K562 (cell line): ENCODE results near the gene NAGS. TPM values are rescaled to one million over a fixed set of nuclear protein-coding genes. Genes with fewer than 3 reads are reported as not detected.

Source experiments
- ATAC-seq: fragments of 200-7000 bp; cut with Tn5 transposase; 3 replicates; pipeline ENCODE4 v1.9.1; 2020; ENCODE audit warnings: moderate library complexity
- BruUV-seq: library from RNA; stranded (reverse); fragments of 400-500 nt; replicated peaks from 2 replicates; lab custom pipeline; 2021; lab: Mats Ljungman, UMichigan
- CTCF ChIA-PET: fragments of 300-600 bp; formaldehyde crosslinking; extraction: SDS; loops from one replicate; lab custom pipeline; 2021; ENCODE audit warnings: low intra/inter-chr PET ratio; lab: Yijun Ruan, JAX
- POLR2A ChIA-PET: fragments of 300-600, 350-650 bp; sonication (Branson Sonifier 250); formaldehyde crosslinking; extraction: SDS; loops from one replicate; lab custom pipeline; 2021; ENCODE audit warnings: antibody characterized with exemption, inconsistent platforms; lab: Yijun Ruan, JAX
- DNase-seq, 4 experiments: peaks; one replicate each; pipeline versions ENCODE4 v3.0.0 to v3.0.0-alpha.2; 2011 to 2018; ENCODE audit warnings: low spot score in 3 of 4, mixed read lengths in 3 of 4; ENCODE audit errors: extremely low read depth in 1 of 4
- FAIRE-seq: peaks from 2 replicates; lab custom pipeline; 2011; peaks lifted over from hg19 to GRCh38; lab: Jason Lieb, UNC
- H2AFZ ChIP-seq: 2 replicates; pipeline ENCODE4 v1.6.0; 2011; ENCODE audit warnings: low read depth, low read length, control low read depth, inconsistent platforms
- H3K27ac ChIP-seq: fragments of 200-600 bp; 3 replicates; pipeline ENCODE4 v1.8.0; 2011; ENCODE audit warnings: low read depth, mild to moderate bottlenecking, control low read depth, inconsistent platforms, low read length, moderate library complexity, mixed read lengths; ENCODE audit errors: extremely low read depth
- H3K27me3 ChIP-seq, 2 experiments: fragments of 300-600 bp in 1 of 2; 2 replicates in 1 of 2; 3 replicates in 1 of 2; pipeline versions ENCODE4 v1.6.0 to v1.8.0; 2011; ENCODE audit warnings: inconsistent platforms in 2 of 2, low read length in 2 of 2, mild to moderate bottlenecking in 1 of 2, mixed read lengths in 1 of 2, moderate library complexity in 1 of 2; ENCODE audit not compliant: control insufficient read depth in 2 of 2, insufficient read depth in 2 of 2
- H3K36me3 ChIP-seq: fragments of 300-600 bp; 3 replicates; pipeline ENCODE4 v1.8.0; 2011; ENCODE audit warnings: mild to moderate bottlenecking, low read length, inconsistent platforms; ENCODE audit not compliant: control insufficient read depth, insufficient read depth
- H3K4me1 ChIP-seq, 2 experiments: fragments of 200-600 bp in 1 of 2; replicated peaks in 1 of 2; 2 replicates in 1 of 2; 3 replicates in 1 of 2; pipeline versions ENCODE4 v1.5.1 to v1.8.0; 2011; ENCODE audit warnings: inconsistent platforms in 2 of 2, low read length in 2 of 2, mild to moderate bottlenecking in 1 of 2, mixed read lengths in 1 of 2, moderate library complexity in 1 of 2; ENCODE audit not compliant: control insufficient read depth in 2 of 2, insufficient read depth in 2 of 2
- H3K4me2 ChIP-seq: 2 replicates; pipeline ENCODE4 v1.6.1; 2011; ENCODE audit warnings: low read length, control low read depth, inconsistent platforms, mixed read lengths; ENCODE audit not compliant: insufficient read depth
- H3K4me3 ChIP-seq: fragments of 200-600 bp; sonication (generic), shearing (Covaris generic); 2 replicates; pipeline ENCODE4 v1.5.1; 2016; ENCODE audit warnings: control low read depth, inconsistent platforms
- H3K79me2 ChIP-seq: fragments of 200-600 bp; 3 replicates; pipeline ENCODE4 v1.8.0; 2011; ENCODE audit warnings: low read length, inconsistent platforms; ENCODE audit not compliant: control insufficient read depth, insufficient read depth
- H3K9ac ChIP-seq, 2 experiments: 2 replicates each; pipeline versions ENCODE4 v1.6.0 to v1.6.1; 2011; ENCODE audit warnings: low read depth in 2 of 2, low read length in 2 of 2, control low read depth in 1 of 2, inconsistent platforms in 1 of 2, mild to moderate bottlenecking in 1 of 2, mixed read lengths in 1 of 2; ENCODE audit not compliant: insufficient read depth in 1 of 2
- H3K9me1 ChIP-seq: one replicate; pipeline ENCODE4 v1.6.0; 2011; ENCODE audit warnings: inconsistent platforms, mild to moderate bottlenecking, low read length, moderate library complexity; ENCODE audit not compliant: control insufficient read depth, insufficient read depth
- H3K9me3 ChIP-seq: replicated peaks from 2 replicates; pipeline ENCODE4 v1.5.1; 2011; ENCODE audit warnings: low read depth, low read length, inconsistent platforms; ENCODE audit not compliant: control insufficient read depth, insufficient read depth
- H4K20me1 ChIP-seq: replicated peaks from 2 replicates; pipeline ENCODE4 v1.6.1; 2011; ENCODE audit warnings: low read length, inconsistent platforms, mixed read lengths; ENCODE audit not compliant: control insufficient read depth, insufficient read depth
- PHF20 ChIP-seq: fragments of 450-650 bp; IDR thresholded peaks from 2 replicates; pipeline ENCODE4 v1.6.1; 2018; ENCODE audit not compliant: partially characterized antibody
- POLR2A ChIP-seq: fragments of 450-650 bp; conservative IDR thresholded peaks from 2 replicates; pipeline ENCODE4 v1.6.1; 2016
- ZNF311 ChIP-seq: fragments of 250-450 bp; sonication (Bioruptor Pico); IDR thresholded peaks from 2 replicates; pipeline ENCODE4 v1.4.0; 2020; ENCODE audit warnings: mild to moderate bottlenecking, moderate library complexity
- ZNF586 ChIP-seq: fragments of 450-650 bp; formaldehyde crosslinking; conservative IDR thresholded peaks from 2 replicates; pipeline ENCODE4 v1.4.0; 2020; ENCODE audit warnings: mild to moderate bottlenecking, moderate library complexity
- ZNF79 ChIP-seq: fragments of 250-450 bp; sonication (Bioruptor Pico); IDR thresholded peaks from 2 replicates; pipeline ENCODE4 v1.4.0; 2020; ENCODE audit warnings: low read depth, mild to moderate bottlenecking, moderate library complexity
- WGBS: fragments of 100-300 bp; shearing (Covaris generic); methylation state at CpG from one replicate; pipeline ENCODE4 v1.1.6; 2016; ENCODE audit warnings: low coverage, mixed read lengths; ENCODE audit not compliant: insufficient coverage; ENCODE audit errors: missing lambda C conversion rate; 5-methylcytosine and 5-hydroxymethylcytosine counted together
- in situ Hi-C: fragments of 300-500 bp; cut with MboI; formaldehyde crosslinking; loops from 4 replicates; pipeline ENCODE4 v1.15.0; 2018; ENCODE audit warnings: inconsistent platforms, mixed read lengths
- intact Hi-C: fragments of 100-400 bp; cut with micrococcal nuclease; formaldehyde crosslinking; loops from 2 replicates; pipeline ENCODE4 v1.14.2; 2022
- polyA plus RNA-seq, 8 experiments: library from polyadenylated mRNA; depleted of rRNA in 4 of 8; stranded (reverse) in 5 of 8; unstranded in 3 of 8; fragments of >200 nt; fragmentation: Nextera tagmentation in 2 of 8; fragmentation: Illumina TruSeq in 1 of 8; extraction: Ambion mirVana in 2 of 8; extraction: Trizol in 1 of 8; gene quantifications; 2 replicates each; pipeline versions ENCODE4 v1.2.1 to v1.2.3, GENCODE V29; 2011 to 2014; ENCODE audit warnings: inconsistent platforms in 1 of 8, missing spikeins in 1 of 8
- total RNA-seq, 7 experiments: library from RNA; depleted of rRNA in 6 of 7; stranded (reverse); fragments of >200 nt in 6 of 7; fragmentation: Illumina TruSeq in 2 of 7; extraction: Trizol in 2 of 7; gene quantifications; 2 replicates each; pipeline versions ENCODE4 v1.2.1 to v1.2.3, GENCODE V29; 2011 to 2021; ENCODE audit warnings: low replicate concordance in 1 of 7
- TF ChIP-seq, protein P1 (sequence below): conservative IDR thresholded peaks from 2 replicates; pipeline ENCODE4 v1.6.1; 2011; ENCODE audit warnings: low read depth, mild to moderate bottlenecking, low read length; ENCODE audit not compliant: control insufficient read depth
- TF ChIP-seq, protein P2 (sequence below): IDR thresholded peaks from 2 replicates; pipeline ENCODE4 v1.6.1; 2011; ENCODE audit warnings: borderline replicate concordance, low read depth, mild to moderate bottlenecking, moderate library complexity, low read length; ENCODE audit not compliant: insufficient read depth, poor library complexity, severe bottlenecking
- TF ChIP-seq, protein P3 (sequence below), 2 experiments: fragments of 450-650 bp; IDR thresholded peaks; 2 replicates each; pipeline ENCODE4 v1.6.1; 2016; ENCODE audit warnings: mild to moderate bottlenecking in 2 of 2, borderline replicate concordance in 1 of 2, low read depth in 1 of 2, moderate library complexity in 1 of 2

Gene NAGS
- total and polyA plus RNA-seq, 9 of the 15 experiments (the other 6 are each of a cell fraction or from before 2014, with no cell fraction given), result not detected

GRCh38 chr17:44008205-44008909 lies 3.9 kb downstream of the NAGS start:
- no peak for ATAC-seq
- WGBS, result 71% methylated on average over 6 of the region's 6 CpGs
- H3K9me1 ChIP-seq, result no peaks in the 10 kb centered on the region
- no peak for DNase-seq
- H4K20me1 ChIP-seq, result peaks cover 11% of the 10 kb centered on the region; the same call in 1 of the 2 replicates
- H3K27ac ChIP-seq, result no peak overlapping the region
- H3K27me3 ChIP-seq, result no peaks in the 10 kb centered on the region
- H3K4me2 ChIP-seq, result no peak overlapping the region
- BruUV-seq, result no TSS peak
- peaks cover 16% of the 10 kb centered on the region; the same call in 1 of the 3 replicates for H3K36me3 ChIP-seq
- in situ Hi-C loops, result no loop called here
- FAIRE-seq, result peak; percentile 35
- ChIA-PET CTCF (no interaction called here), POLR2A (interaction anchor here (0.6 to 1.4 kb wide), 4 partner anchors 10 to 41 kb away, joined by 3 to 5 read pairs (median 4); no protein-coding TSS in a partner anchor)
- no peak overlapping the region for H3K9ac ChIP-seq
- no peaks in the 10 kb centered on the region for H3K9me3 ChIP-seq
- H2AFZ ChIP-seq, result no peak overlapping the region
- no peak overlapping the region for H3K4me3 ChIP-seq
- intact Hi-C loops, result no loop called here
- peaks cover 9 to 43% of the 10 kb centered on the region in 2 experiments for H3K4me1 ChIP-seq
- H3K79me2 ChIP-seq, result no peaks in the 10 kb centered on the region
- TF ChIP-seq POLR2A (no peak), ZNF79 (CRISPR knock-in tag) (no peak), PHF20 (no peak), ZNF311 (CRISPR knock-in tag) (no peak), ZNF586 (CRISPR knock-in tag) (no peak)
- TF ChIP-seq, protein P1, sequence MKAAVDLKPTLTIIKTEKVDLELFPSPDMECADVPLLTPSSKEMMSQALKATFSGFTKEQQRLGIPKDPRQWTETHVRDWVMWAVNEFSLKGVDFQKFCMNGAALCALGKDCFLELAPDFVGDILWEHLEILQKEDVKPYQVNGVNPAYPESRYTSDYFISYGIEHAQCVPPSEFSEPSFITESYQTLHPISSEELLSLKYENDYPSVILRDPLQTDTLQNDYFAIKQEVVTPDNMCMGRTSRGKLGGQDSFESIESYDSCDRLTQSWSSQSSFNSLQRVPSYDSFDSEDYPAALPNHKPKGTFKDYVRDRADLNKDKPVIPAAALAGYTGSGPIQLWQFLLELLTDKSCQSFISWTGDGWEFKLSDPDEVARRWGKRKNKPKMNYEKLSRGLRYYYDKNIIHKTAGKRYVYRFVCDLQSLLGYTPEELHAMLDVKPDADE, result peak; percentile 77; the same call in 1 of the 2 replicates
- TF ChIP-seq, protein P2, sequence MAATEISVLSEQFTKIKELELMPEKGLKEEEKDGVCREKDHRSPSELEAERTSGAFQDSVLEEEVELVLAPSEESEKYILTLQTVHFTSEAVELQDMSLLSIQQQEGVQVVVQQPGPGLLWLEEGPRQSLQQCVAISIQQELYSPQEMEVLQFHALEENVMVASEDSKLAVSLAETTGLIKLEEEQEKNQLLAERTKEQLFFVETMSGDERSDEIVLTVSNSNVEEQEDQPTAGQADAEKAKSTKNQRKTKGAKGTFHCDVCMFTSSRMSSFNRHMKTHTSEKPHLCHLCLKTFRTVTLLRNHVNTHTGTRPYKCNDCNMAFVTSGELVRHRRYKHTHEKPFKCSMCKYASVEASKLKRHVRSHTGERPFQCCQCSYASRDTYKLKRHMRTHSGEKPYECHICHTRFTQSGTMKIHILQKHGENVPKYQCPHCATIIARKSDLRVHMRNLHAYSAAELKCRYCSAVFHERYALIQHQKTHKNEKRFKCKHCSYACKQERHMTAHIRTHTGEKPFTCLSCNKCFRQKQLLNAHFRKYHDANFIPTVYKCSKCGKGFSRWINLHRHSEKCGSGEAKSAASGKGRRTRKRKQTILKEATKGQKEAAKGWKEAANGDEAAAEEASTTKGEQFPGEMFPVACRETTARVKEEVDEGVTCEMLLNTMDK, result peak; percentile 69
- TF ChIP-seq, protein P3, sequence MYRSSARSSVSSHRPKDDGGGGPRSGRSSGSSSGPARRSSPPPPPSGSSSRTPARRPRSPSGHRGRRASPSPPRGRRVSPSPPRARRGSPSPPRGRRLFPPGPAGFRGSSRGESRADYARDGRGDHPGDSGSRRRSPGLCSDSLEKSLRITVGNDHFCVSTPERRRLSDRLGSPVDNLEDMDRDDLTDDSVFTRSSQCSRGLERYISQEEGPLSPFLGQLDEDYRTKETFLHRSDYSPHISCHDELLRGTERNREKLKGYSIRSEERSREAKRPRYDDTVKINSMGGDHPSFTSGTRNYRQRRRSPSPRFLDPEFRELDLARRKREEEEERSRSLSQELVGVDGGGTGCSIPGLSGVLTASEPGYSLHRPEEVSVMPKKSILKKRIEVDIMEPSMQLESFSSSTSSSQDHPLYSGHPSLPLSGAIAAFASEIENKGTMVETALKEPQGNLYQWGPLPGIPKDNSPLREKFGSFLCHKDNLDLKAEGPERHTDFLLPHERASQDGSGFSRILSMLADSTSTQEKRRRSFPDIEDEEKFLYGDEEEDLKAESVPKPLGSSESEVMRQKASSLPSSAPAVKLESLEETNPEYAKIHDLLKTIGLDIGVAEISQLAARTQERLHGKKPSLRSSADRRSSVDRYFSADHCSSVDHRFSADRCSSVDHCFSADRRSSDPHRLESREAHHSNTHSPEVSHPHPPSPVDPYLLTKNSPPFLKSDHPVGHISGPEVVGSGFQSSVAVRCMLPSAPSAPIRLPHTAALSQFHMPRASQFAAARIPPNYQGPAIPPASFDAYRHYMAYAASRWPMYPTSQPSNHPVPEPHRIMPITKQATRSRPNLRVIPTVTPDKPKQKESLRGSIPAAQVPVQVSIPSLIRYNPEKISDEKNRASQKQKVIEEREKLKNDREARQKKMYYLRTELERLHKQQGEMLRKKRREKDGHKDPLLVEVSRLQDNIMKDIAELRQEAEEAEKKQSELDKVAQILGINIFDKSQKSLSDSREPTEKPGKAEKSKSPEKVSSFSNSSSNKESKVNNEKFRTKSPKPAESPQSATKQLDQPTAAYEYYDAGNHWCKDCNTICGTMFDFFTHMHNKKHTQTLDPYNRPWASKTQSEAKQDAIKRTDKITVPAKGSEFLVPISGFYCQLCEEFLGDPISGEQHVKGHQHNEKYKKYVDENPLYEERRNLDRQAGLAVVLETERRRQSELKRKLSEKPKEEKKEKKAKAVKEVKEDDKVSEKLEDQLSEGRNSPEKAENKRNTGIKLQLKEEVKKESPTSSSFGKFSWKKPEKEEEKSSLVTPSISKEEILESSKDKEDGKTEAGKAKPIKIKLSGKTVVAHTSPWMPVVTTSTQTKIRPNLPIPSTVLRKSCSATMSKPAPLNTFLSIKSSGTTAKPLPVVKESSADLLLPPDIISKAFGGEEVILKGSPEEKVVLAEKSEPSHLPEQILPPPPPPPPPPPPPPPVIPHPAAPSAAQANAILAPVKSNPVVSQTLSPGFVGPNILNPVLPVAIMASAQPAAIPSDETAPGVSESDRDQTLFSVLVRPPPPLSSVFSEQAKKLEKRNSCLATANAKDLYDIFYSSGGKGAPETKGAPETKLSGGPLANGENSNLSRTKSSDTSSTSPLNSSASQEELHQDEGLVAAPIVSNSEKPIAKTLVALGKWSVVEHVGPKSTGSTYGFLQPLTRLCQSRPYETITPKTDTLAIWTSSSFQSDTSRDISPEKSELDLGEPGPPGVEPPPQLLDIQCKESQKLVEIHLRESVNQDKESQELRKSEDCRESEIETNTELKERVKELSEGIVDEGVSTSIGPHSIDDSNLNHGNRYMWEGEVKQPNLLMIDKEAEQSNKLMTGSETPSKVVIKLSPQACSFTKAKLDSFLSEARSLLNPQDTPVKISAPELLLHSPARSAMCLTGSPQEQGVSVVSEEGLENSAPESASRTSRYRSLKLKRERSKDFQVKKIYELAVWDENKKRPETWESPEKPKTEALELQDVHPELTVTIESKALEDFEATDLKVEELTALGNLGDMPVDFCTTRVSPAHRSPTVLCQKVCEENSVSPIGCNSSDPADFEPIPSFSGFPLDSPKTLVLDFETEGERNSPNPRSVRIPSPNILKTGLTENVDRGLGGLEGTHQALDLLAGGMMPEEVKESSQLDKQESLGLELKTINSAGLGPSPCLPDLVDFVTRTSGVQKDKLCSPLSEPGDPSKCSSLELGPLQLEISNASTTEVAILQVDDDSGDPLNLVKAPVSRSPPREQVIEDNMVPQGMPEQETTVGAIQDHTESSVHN (IDR thresholded peaks at IDR 0.05; ENCODE audit: borderline replicate concordance in 1 of 2, low read depth in 1 of 2), result no peak
